Ramos (cell line): ENCODE measurements around the gene DAND5.

Source experiments
- in situ Hi-C: fragments of 300-500 bp; cut with MboI; formaldehyde crosslinking; loops from one replicate; pipeline ENCODE4 v1.14.3; 2022; ENCODE audit warnings: low sequenced_read_pairs; ENCODE audit not compliant: unreplicated experiment

The DAND5 gene

GRCh38 chr19:12959481-12959880, 9.9 kb upstream of the DAND5 start:
- in situ Hi-C loops = no loop called here

DNA sequence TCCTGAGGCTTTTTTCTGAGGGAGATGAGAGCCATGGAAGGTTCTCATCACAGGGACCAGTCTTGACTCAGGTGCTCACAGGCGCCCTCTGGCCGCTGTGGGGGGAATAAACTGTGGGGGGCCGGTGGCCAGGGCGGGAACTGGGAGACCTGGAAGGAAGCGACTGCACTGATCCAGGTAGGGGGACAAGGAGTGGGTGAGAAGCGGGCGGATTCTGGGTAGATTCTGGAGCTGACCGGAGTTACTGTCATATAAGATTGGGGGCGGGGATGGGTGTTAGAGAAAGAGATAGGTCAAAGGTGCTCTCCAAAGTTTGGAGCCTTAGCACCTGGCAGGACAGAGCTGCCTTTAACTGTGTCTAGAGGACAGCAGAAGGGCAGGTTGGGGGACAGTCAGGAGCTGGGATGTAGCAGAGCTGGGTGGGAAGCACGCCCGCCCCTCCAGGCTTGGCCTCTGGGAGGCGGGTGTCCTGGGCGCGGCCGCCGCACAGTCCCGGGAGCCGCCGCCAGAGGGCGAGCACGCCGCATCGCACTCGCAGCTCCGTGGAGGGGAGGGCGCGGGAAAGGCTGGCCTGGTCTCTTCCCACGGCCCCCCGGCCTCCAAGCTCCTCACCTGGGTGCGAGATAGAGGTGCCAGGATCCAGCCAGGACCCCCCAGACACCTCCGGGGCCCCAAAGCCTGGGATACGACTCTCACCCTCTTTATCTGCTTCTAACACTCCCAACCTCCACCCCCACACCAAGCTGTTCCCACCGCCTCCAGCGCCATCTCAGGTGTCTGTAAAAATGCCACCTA, 4.2 kb upstream of the DAND5 start:
- in situ Hi-C loops = no loop called here

DNA sequence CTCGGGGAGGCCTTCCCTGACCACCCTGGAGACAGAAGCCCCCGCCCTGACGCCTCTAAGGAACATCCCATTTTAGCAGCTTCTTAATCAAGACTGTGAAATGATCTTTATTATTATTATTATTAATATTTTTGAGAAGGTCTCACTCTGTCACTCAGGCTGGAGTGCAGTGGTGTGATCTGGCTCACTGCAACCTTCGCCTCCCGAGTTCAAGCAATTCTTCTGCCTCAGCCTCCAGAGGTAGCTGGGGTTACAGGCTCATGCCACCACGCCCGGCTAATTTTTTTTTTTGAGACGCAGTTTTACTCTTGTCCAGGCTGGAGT, 3.6 kb upstream of the DAND5 start:
- in situ Hi-C loops = no loop called here

GRCh38 chr19:12967907-12968306, 1.5 kb upstream of the DAND5 start:
- in situ Hi-C loops = no loop called here

GRCh38 chr19:12970070-12970820, 869 bp downstream of the DAND5 start:
- in situ Hi-C loops = loop anchor here (10.0 kb wide), 1 partner anchor 295 kb away; no protein-coding TSS in a partner anchor

- in situ Hi-C loops = loop anchor here (10.0 kb wide), 1 partner anchor 292 kb away; no protein-coding TSS in a partner anchor
Measured at GRCh38 chr19:12973236-12973635, 3.9 kb downstream of the DAND5 start.

DNA sequence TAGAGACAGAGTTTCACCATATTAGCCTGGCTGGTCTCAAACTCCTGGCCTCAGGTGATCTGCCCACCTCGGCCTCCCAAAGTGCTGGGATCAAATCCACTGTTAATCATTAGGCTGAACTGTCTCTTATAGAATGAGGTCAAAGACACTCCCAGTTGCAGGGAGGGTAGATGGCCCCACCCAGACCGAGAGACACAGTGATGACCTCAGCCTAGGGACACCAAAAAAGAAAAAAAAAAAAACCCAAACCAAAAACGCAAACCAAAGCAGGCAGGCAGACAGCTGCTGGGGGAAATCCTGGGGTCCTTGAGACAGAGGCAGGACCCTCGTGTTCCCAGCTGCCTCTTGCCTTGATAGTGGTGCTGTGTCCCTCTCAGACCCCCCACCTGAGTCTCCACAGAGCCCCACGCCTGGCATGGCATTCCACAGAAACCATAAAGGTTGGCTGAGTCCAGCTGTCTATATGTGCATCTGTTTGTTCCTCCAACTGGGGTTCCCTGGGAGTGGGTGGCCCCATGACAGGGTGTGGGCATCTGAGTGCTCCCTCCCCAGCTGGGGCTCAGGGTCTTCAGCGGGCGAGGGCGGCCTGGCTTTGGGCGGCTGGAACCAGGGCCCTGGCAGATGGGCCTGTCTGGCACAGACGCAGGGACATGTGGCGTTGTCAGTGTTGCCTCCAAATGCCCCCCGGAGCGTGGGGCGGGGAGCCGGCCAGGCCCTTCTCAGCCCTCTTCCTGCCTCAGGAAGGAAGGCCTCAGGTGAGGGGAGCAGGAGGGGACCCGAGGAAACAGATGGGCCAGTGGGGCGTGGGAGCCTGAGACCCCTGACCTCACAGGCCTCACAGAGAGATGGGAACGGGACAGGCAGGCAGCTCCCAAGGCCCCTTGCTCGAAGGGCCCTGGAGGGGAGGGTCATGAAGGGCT, 5.2 kb downstream of the DAND5 start:
- in situ Hi-C loops = loop anchor here (10.0 kb wide), 1 partner anchor 290 kb away; no protein-coding TSS in a partner anchor

GRCh38 chr19:12975221-12975741, 5.9 kb downstream of the DAND5 start:
- in situ Hi-C loops = loop anchor here (10.0 kb wide), 1 partner anchor 290 kb away; no protein-coding TSS in a partner anchor

- in situ Hi-C loops = loop anchor here (10.0 kb wide), 1 partner anchor 289 kb away; no protein-coding TSS in a partner anchor
Measured at GRCh38 chr19:12976109-12976508, 6.7 kb downstream of the DAND5 start.

GRCh38 chr19:12979974-12980373, 10.6 kb downstream of the DAND5 start:
- in situ Hi-C loops = loop anchor here (5.0 to 10.0 kb wide), 2 partner anchors 112 to 285 kb away; no protein-coding TSS in a partner anchor

GRCh38 chr19:12982648-12983047, 13.3 kb downstream of the DAND5 start:
- in situ Hi-C loops = loop anchor here (5.0 kb wide), 1 partner anchor 110 kb away; no protein-coding TSS in a partner anchor

GRCh38 chr19:12983091-12983490, 13.7 kb downstream of the DAND5 start:
- in situ Hi-C loops = loop anchor here (5.0 kb wide), 1 partner anchor 109 kb away; no protein-coding TSS in a partner anchor

DNA sequence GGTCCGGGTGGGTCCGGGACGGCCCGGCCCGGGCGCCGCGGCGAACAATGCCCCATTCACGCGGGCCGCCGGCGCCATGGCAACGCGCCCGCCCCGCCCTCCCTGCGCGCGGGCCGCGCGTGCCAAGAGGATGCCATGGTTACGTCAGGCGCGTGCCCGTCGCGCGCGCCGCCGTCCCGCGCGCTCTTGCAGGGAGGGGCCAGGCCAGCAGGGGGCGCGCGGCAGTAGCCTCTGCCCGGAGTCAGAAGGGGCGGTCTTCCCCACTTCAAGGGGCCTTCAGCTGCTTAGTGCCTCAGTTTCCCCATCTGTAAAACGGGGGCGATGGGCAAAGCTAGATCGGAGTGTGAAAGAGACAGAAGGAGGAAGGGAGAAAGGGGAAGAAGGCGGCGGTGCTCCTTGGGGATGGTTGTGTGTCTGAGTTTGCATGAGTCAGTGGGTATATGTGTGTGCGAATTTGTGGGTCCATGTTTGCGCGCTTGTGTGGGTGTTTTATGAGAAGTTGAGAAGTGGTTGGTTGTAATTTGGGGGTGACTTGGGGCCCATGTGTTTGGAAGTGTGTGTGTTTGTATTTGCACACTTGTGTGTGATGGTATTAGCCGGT, 14.3 kb downstream of the DAND5 start:
- in situ Hi-C loops = loop anchor here (5.0 kb wide), 1 partner anchor 109 kb away; no protein-coding TSS in a partner anchor

DNA sequence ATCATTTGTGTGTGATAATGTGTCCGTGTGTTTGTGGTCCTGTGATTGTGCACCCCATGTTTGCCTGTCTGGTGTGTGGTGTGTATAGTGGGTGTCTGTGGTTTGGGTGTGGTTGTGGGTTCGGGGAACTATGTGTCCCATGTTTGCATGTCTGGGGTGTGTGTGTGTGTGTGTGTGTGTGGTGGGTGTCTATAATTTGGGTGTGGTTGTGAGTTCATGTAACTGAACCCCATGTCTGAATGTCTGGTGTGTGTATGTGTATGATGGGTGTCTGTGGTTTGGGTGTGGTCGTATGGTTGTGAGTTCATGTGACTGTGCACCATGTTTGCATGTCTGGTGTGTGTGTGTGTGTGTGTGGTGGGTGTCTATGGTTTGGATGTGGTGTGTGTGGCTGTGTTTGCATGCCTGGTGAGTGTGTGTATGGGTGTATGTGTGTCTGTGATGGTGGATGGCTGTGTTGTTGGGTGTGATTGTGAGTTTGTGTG, 14.8 kb downstream of the DAND5 start:
- in situ Hi-C loops = loop anchor here (5.0 kb wide), 1 partner anchor 108 kb away; no protein-coding TSS in a partner anchor

GRCh38 chr19:12984683-12985048, 15.3 kb downstream of the DAND5 start:
- in situ Hi-C loops = loop anchor here (5.0 kb wide), 1 partner anchor 108 kb away; no protein-coding TSS in a partner anchor

- in situ Hi-C loops = no loop called here
Measured at GRCh38 chr19:12985049-12985776, 15.8 kb downstream of the DAND5 start.

DNA sequence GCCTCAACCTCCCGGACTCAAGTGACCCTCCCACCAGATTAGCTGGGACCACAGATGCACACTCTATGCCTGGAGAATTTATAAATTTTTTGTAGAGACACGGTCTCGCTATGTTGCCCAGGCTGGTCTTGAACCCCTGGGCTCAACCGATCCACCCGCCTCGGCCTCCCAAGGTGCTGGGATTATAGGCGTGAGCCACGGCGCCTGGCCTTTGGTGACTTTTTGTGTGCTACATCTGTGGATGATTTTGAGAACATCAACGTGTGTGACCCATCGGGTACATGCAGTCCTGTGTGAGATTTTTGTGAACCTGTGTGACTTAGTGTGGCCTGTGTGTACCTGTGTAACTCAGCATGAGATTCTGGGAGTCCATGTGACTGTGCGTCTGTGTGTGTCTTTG, 17.4 kb downstream of the DAND5 start:
- in situ Hi-C loops = no loop called here

- in situ Hi-C loops = no loop called here
Measured at GRCh38 chr19:12987190-12987589, 17.8 kb downstream of the DAND5 start.
